RWPE2 (cell line): ENCODE data around the gene EXOC6B.

Experiments
- ATAC-seq: fragments of 200-7000 bp; cut with Tn5 transposase; 3 replicates; pipeline ENCODE4 v1.9.1; 2021; ENCODE audit warnings: low read depth
- DNase-seq: peaks from one replicate; pipeline ENCODE4 v3.0.0-alpha.2; 2020; ENCODE audit warnings: low spot score
- H3K27ac ChIP-seq: fragments of 450-650 bp; 2 replicates; pipeline ENCODE4 v1.5.1; 2017; ENCODE audit warnings: mild to moderate bottlenecking; ENCODE audit not compliant: poor library complexity, severe bottlenecking
- H3K27me3 ChIP-seq: fragments of 250-450 bp; sonication (Bioruptor Pico); 2 replicates; pipeline ENCODE4 v1.5.1; 2021; ENCODE audit warnings: mild to moderate bottlenecking, moderate library complexity; ENCODE audit not compliant: insufficient read depth, poor library complexity, severe bottlenecking
- H3K36me3 ChIP-seq: fragments of 250-450 bp; sonication (Bioruptor Pico); 2 replicates; pipeline ENCODE4 v1.5.1; 2020; ENCODE audit warnings: low read depth, mild to moderate bottlenecking, moderate library complexity
- H3K4me1 ChIP-seq: fragments of 250-450 bp; sonication (Bioruptor Pico); 2 replicates; pipeline ENCODE4 v1.5.1; 2021; ENCODE audit warnings: mild to moderate bottlenecking, moderate library complexity; ENCODE audit not compliant: insufficient read depth, poor library complexity, severe bottlenecking
- H3K4me3 ChIP-seq: fragments of 250-450 bp; sonication (Bioruptor Pico); 2 replicates; pipeline ENCODE4 v1.5.1; 2021; ENCODE audit warnings: mild to moderate bottlenecking, moderate library complexity; ENCODE audit not compliant: severe bottlenecking
- H3K9me3 ChIP-seq: fragments of 250-450 bp; sonication (Bioruptor Pico); 2 replicates; pipeline ENCODE4 v1.5.1; 2021; ENCODE audit warnings: mild to moderate bottlenecking, moderate library complexity; ENCODE audit not compliant: severe bottlenecking
- TF ChIP-seq, protein P1 (sequence below): fragments of 450-650 bp; IDR thresholded peaks from one replicate; pipeline ENCODE4 v1.5.1; 2017; ENCODE audit warnings: mild to moderate bottlenecking, moderate library complexity; ENCODE audit not compliant: poor library complexity, severe bottlenecking

Gene EXOC6B

DNA sequence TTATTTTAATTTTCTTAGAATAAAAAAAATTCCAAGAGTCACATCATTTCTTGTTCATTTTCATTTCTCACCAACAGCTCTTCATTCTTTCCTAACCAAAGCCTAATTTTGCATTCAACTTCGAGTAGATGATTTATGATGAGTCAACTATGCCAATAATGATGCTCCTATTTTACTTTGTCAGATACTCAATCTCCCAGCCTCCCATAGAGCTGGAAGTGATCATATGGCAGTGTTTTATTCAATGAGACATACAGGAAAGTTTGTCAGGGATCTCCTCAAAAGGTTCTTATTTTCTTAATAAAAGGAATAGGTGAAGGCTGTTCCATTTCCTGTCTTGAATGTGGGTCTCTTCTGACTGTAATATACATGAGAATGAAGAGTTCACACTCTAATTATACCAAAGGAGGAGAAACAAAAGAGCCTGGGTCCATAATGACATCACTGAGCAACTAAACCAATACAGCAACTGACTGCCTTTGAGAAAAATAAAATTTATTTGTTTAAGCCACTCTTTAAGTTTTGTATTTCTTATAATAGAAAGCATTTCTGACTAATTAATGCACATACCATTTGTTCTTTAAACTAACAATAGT, 447.0 kb downstream of the EXOC6B start:
- no peak for ATAC-seq
- H3K27me3 ChIP-seq: no peaks in the 10 kb centered on the region
- no peak for DNase-seq
- H3K36me3 ChIP-seq: no peaks in the 10 kb centered on the region
- no peak overlapping the region for H3K27ac ChIP-seq
- H3K4me1 ChIP-seq: no peaks in the 10 kb centered on the region
- no peaks in the 10 kb centered on the region for H3K9me3 ChIP-seq
- no peak overlapping the region for H3K4me3 ChIP-seq
- TF ChIP-seq, protein P1, sequence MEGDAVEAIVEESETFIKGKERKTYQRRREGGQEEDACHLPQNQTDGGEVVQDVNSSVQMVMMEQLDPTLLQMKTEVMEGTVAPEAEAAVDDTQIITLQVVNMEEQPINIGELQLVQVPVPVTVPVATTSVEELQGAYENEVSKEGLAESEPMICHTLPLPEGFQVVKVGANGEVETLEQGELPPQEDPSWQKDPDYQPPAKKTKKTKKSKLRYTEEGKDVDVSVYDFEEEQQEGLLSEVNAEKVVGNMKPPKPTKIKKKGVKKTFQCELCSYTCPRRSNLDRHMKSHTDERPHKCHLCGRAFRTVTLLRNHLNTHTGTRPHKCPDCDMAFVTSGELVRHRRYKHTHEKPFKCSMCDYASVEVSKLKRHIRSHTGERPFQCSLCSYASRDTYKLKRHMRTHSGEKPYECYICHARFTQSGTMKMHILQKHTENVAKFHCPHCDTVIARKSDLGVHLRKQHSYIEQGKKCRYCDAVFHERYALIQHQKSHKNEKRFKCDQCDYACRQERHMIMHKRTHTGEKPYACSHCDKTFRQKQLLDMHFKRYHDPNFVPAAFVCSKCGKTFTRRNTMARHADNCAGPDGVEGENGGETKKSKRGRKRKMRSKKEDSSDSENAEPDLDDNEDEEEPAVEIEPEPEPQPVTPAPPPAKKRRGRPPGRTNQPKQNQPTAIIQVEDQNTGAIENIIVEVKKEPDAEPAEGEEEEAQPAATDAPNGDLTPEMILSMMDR: no peak

DNA sequence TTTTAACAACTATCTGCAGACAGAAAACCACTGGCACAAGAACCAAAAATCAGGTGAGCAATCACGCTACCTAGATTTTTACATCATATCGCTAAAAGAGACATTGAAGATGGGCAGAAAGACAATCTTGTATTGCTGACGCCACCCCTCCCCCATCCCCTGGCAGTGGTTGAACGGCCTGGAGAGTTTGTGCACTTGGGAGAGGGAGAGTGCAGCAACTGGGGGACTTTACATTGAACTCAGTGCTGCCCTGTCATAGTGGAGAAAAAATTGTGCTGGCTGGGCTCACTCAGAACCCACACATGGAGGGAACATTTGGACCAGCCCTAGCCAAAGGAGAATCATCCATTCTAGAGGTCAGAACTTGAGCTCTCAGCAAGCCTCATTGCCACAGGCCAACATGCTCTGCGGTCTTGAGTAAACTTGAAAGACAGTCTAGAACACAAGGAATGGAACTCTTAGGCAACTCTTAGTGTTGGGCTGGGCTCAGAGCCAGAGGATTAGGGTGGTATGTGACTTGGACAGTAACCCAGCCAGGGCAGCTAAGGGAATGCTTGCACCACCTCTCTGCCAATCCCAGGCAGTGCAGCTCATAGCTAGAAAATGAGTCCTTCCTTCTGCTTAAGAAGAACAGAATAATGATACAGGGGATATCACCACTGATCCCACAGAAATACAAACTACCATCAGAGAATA, 458.2 kb downstream of the EXOC6B start:
- no peaks in the 10 kb centered on the region for H3K27me3 ChIP-seq
- no peaks in the 10 kb centered on the region for H3K36me3 ChIP-seq
- peaks cover 14% of the 10 kb centered on the region for H3K4me1 ChIP-seq
- no peak overlapping the region for H3K4me3 ChIP-seq
- no peak overlapping the region for H3K27ac ChIP-seq
- ATAC-seq: peak; percentile 99
- TF ChIP-seq, protein P1: peak; percentile 89
- peak; percentile 95 for DNase-seq
- peaks cover 2% of the 10 kb centered on the region for H3K9me3 ChIP-seq

DNA sequence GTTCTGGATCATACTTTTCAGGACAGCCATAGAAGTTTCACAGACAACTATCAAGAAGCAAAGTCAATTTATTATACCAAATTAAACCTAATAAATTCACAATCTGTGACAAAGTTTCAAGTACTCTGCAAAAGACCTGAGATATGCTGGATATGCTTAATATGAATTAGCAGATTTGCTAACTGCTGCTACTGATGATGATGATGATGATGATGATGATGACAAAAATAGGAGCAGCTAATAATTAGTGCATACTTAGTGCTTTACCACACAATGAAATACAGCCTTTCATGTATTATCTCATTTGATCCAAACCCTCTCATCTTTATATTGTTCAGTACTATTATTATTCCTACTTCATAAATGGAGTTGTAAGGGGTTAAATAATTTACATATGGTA, 462.4 kb downstream of the EXOC6B start:
- ATAC-seq (no peak), DNase-seq (no peak)
- H3K4me3 ChIP-seq: no peak overlapping the region
- H3K4me1 ChIP-seq: peaks cover 14% of the 10 kb centered on the region
- H3K27ac ChIP-seq: no peak overlapping the region
- peaks cover 2% of the 10 kb centered on the region for H3K9me3 ChIP-seq
- TF ChIP-seq, protein P1: no peak
- H3K27me3 ChIP-seq: no peaks in the 10 kb centered on the region
- H3K36me3 ChIP-seq: no peaks in the 10 kb centered on the region

DNA sequence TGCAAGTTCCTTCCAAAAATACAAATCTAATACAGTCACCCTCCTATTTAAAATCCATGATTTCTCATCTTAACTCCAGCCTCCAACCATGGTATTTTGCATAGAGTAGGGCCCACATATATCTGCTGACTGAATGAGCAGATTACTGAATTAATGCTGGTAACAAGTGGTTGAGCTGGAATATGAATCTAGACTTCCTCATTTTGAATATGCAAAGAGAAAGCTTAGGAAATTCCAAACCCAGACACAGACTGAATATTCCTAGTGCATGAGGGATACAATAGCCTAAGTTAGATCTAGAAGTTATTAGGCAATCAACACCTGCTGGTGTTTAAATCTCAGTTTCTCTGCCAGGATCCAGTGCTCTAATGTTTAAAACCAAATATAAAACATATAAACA, 463.1 kb downstream of the EXOC6B start:
- DNase-seq: no peak
- Histone ChIP-seq H3K36me3 (no peaks in the 10 kb centered on the region), H3K9me3 (peaks cover 2% of the 10 kb centered on the region), H3K4me1 (peaks cover 14% of the 10 kb centered on the region), H3K27ac (no peak overlapping the region), H3K27me3 (no peaks in the 10 kb centered on the region), H3K4me3 (no peak overlapping the region)
- TF ChIP-seq, protein P1: no peak
- ATAC-seq: no peak

DNA sequence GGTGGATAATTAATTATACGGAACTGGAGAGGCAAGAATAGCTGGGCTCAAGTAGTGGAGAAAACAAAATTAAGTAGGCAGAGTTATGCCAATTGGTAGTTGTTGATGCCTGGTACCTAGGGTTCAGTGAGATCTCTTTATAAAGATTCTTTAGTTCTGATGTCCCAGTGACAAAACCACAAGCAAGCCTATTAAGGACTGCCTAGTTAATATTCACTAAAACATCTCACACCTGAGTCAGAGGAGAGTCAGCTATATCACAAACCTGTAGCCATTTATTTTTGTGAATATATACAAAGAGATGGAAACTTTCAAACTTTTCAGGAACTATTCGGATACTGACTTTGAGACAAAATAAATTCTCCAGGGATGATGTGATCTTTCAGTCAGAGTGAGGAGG, 464.3 kb downstream of the EXOC6B start:
- TF ChIP-seq, protein P1: no peak
- Histone ChIP-seq H3K27ac (no peak overlapping the region), H3K36me3 (no peaks in the 10 kb centered on the region), H3K4me1 (peaks cover 2% of the 10 kb centered on the region), H3K27me3 (no peaks in the 10 kb centered on the region), H3K9me3 (no peaks in the 10 kb centered on the region), H3K4me3 (no peak overlapping the region)
- DNase-seq (no peak), ATAC-seq (no peak)
